H1 (cell line): ENCODE results near the gene TUT7. TPM values are rescaled to one million over a fixed set of nuclear protein-coding genes. Genes with fewer than 3 reads are reported as not detected.
"Not testable (repeated sequence)": the region's sequence is repeated elsewhere in the genome, so short reads cannot be mapped to it uniquely, and the experiment has no call there.

Experiments
- CTCF ChIA-PET: fragments of 300-600 bp; sonication (Branson Sonifier 250); formaldehyde crosslinking; loops from one replicate; lab custom pipeline; 2021; ENCODE audit not compliant: partially characterized antibody; lab: Charles Lee
- POLR2A ChIA-PET: fragments of 300-600 bp; sonication (Branson Sonifier 250); formaldehyde crosslinking; loops from one replicate; lab custom pipeline; 2021; ENCODE audit warnings: inconsistent platforms; ENCODE audit not compliant: partially characterized antibody; lab: Charles Lee
- DNase-seq, 2 experiments: peaks; one replicate each; pipeline versions ENCODE4 v3.0.0 to v3.0.0-alpha.2; 2010 to 2022; ENCODE audit warnings: low spot score in 2 of 2, low read depth in 1 of 2, mixed read lengths in 1 of 2
- FAIRE-seq: peaks from 2 replicates; lab custom pipeline; 2011; peaks lifted over from hg19 to GRCh38; lab: Jason Lieb, UNC
- H2AFZ ChIP-seq: 2 replicates; pipeline ENCODE4 v1.8.1; 2012; ENCODE audit warnings: low read length, inconsistent platforms
- H2AK5ac ChIP-seq: 2 replicates; pipeline ENCODE4 v1.6.1; 2013; ENCODE audit warnings: low read depth, low read length
- H2BK120ac ChIP-seq: replicated peaks from 2 replicates; pipeline ENCODE3; 2013; ENCODE audit warnings: low read depth, low read length, inconsistent platforms
- H2BK12ac ChIP-seq: 2 replicates; pipeline ENCODE4 v1.6.1; 2013; ENCODE audit warnings: low read depth, low read length
- H2BK15ac ChIP-seq: 2 replicates; pipeline ENCODE4 v1.6.1; 2013; ENCODE audit warnings: low read length
- H2BK20ac ChIP-seq: 2 replicates; pipeline ENCODE4 v1.6.1; 2013; ENCODE audit warnings: low read length
- H2BK5ac ChIP-seq: 2 replicates; pipeline ENCODE4 v1.6.1; 2013; ENCODE audit warnings: low read depth, low read length
- H3K14ac ChIP-seq: 2 replicates; pipeline ENCODE4 v1.6.1; 2013; ENCODE audit warnings: inconsistent platforms; ENCODE audit not compliant: insufficient read length
- H3K18ac ChIP-seq: 2 replicates; pipeline ENCODE4 v1.6.1; 2013; ENCODE audit warnings: low read length; ENCODE audit errors: extremely low read depth
- H3K23ac ChIP-seq: 2 replicates; pipeline ENCODE4 v1.6.1; 2013; ENCODE audit warnings: inconsistent platforms; ENCODE audit not compliant: insufficient read length
- H3K23me2 ChIP-seq: 2 replicates; pipeline ENCODE4 v1.6.1; 2013; ENCODE audit warnings: low read depth, low read length
- H3K27ac ChIP-seq: 2 replicates; pipeline ENCODE4 v1.6.1; 2011; ENCODE audit warnings: low read depth, low read length, inconsistent platforms
- H3K27me3 ChIP-seq, 4 experiments: replicated peaks in 1 of 4; 1 replicate in 1 of 4; 2 replicates in 3 of 4; pipeline versions ENCODE4 v1.6.1 to v1.8.1; 2011 to 2013; ENCODE audit warnings: low read length in 3 of 4, mild to moderate bottlenecking in 3 of 4, inconsistent platforms in 2 of 4, mixed read lengths in 2 of 4, moderate library complexity in 1 of 4; ENCODE audit not compliant: control insufficient read depth in 3 of 4, insufficient read depth in 3 of 4; ENCODE audit errors: extremely low read depth in 1 of 4
- H3K36me3 ChIP-seq, 4 experiments: 2 replicates each; pipeline versions ENCODE4 v1.6.1 to v1.8.1; 2011 to 2013; ENCODE audit warnings: mild to moderate bottlenecking in 4 of 4, low read length in 3 of 4, moderate library complexity in 2 of 4, control low read depth in 1 of 4, inconsistent platforms in 1 of 4; ENCODE audit not compliant: insufficient read depth in 4 of 4, control insufficient read depth in 2 of 4
- H3K4ac ChIP-seq: replicated peaks from 2 replicates; pipeline ENCODE3; 2013; ENCODE audit warnings: low read length, low read depth, mixed read lengths, inconsistent platforms; ENCODE audit not compliant: insufficient read length
- H3K4me1 ChIP-seq, 4 experiments: replicated peaks in 1 of 4; 1 replicate in 1 of 4; 2 replicates in 3 of 4; pipeline versions ENCODE4 v1.6.1 to v1.8.1; 2011 to 2013; ENCODE audit warnings: low read length in 3 of 4, inconsistent platforms in 2 of 4, mixed read lengths in 1 of 4; ENCODE audit not compliant: insufficient read depth in 4 of 4, control insufficient read depth in 3 of 4
- H3K4me2 ChIP-seq, 2 experiments: 2 replicates each; pipeline versions ENCODE4 v1.6.1 to v1.8.1; 2011 to 2013; ENCODE audit warnings: low read depth in 2 of 2, low read length in 2 of 2, control low read depth in 1 of 2, inconsistent platforms in 1 of 2, mild to moderate bottlenecking in 1 of 2; ENCODE audit not compliant: insufficient read depth in 1 of 2
- H3K4me3 ChIP-seq, 4 experiments: fragments of 200-600, 300-600 bp in 1 of 4; sonication (generic), shearing (Covaris generic), sonication (Bioruptor Twin) in 1 of 4; 2 replicates each; pipeline versions ENCODE4 v1.5.1 to v1.8.1; 2011 to 2016; ENCODE audit warnings: low read length in 4 of 4, low read depth in 3 of 4, control low read depth in 2 of 4, inconsistent platforms in 2 of 4, mild to moderate bottlenecking in 2 of 4, mixed read lengths in 1 of 4, moderate library complexity in 1 of 4; ENCODE audit not compliant: insufficient read depth in 2 of 4; ENCODE audit errors: extremely low read depth in 1 of 4
- H3K56ac ChIP-seq: replicated peaks from 2 replicates; pipeline ENCODE3; 2013; ENCODE audit warnings: low read depth, mild to moderate bottlenecking, mixed read lengths, low read length, inconsistent platforms; ENCODE audit not compliant: insufficient read length
- H3K79me1 ChIP-seq: 2 replicates; pipeline ENCODE4 v1.6.1; 2013; ENCODE audit warnings: low read depth, low read length, control low read depth
- H3K79me2 ChIP-seq, 2 experiments: 2 replicates each; pipeline versions ENCODE4 v1.6.1 to v1.8.1; 2012 to 2013; ENCODE audit warnings: low read length in 2 of 2, mild to moderate bottlenecking in 2 of 2, inconsistent platforms in 1 of 2; ENCODE audit not compliant: insufficient read depth in 2 of 2, control insufficient read depth in 1 of 2
- H3K9ac ChIP-seq, 4 experiments: replicated peaks in 1 of 4; 1 replicate in 1 of 4; 2 replicates in 3 of 4; pipeline versions ENCODE4 v1.6.1 to v1.8.1; 2011 to 2013; ENCODE audit warnings: low read depth in 3 of 4, low read length in 3 of 4, control low read depth in 2 of 4, mild to moderate bottlenecking in 2 of 4, moderate library complexity in 2 of 4, inconsistent platforms in 1 of 4; ENCODE audit errors: extremely low read depth in 1 of 4
- H3K9me3 ChIP-seq, 2 experiments: 2 replicates each; pipeline versions ENCODE4 v1.6.1 to v1.8.1; 2012 to 2013; ENCODE audit warnings: mild to moderate bottlenecking in 2 of 2, moderate library complexity in 2 of 2, control low read depth in 1 of 2, inconsistent platforms in 1 of 2, low read depth in 1 of 2, low read length in 1 of 2, mixed read lengths in 1 of 2; ENCODE audit not compliant: insufficient read depth in 2 of 2
- H4K20me1 ChIP-seq, 2 experiments: replicated peaks in 1 of 2; 2 replicates each; pipeline versions ENCODE3 to v1.8.1; 2011 to 2013; ENCODE audit warnings: inconsistent platforms in 2 of 2, low read length in 2 of 2, mild to moderate bottlenecking in 1 of 2; ENCODE audit not compliant: insufficient read depth in 2 of 2, control insufficient read depth in 1 of 2
- H4K5ac ChIP-seq: 2 replicates; pipeline ENCODE4 v1.6.1; 2013; ENCODE audit warnings: low read length, low read depth, mixed read lengths, inconsistent platforms; ENCODE audit not compliant: insufficient read length
- H4K8ac ChIP-seq: 2 replicates; pipeline ENCODE4 v1.8.0; 2013; ENCODE audit warnings: mild to moderate bottlenecking, moderate library complexity, low read length, inconsistent platforms; ENCODE audit not compliant: insufficient read depth; ENCODE audit errors: extremely low read depth
- H4K91ac ChIP-seq: replicated peaks from 2 replicates; pipeline ENCODE3; 2013; ENCODE audit warnings: low read length, mixed read lengths, inconsistent platforms; ENCODE audit not compliant: insufficient read length
- WGBS, 2 experiments: shearing (Covaris generic) in 1 of 2; methylation state at CpG; one replicate each; pipeline versions ENCODE4 v1.1.6 to v1.1.7; 2013 to 2015; ENCODE audit warnings: low lambda C conversion rate in 2 of 2, mixed read lengths in 2 of 2, inconsistent platforms in 1 of 2, low coverage in 1 of 2, missing lambda C conversion rate in 1 of 2; ENCODE audit not compliant: insufficient replicate concordance in 2 of 2, insufficient coverage in 1 of 2, insufficient read length in 1 of 2; ENCODE audit errors: extremely low coverage in 1 of 2, missing lambda C conversion rate in 1 of 2; 5-methylcytosine and 5-hydroxymethylcytosine counted together
- polyA plus RNA-seq, 7 experiments: library from polyadenylated mRNA; depleted of rRNA in 3 of 7; stranded (reverse) in 5 of 7; unstranded in 2 of 7; fragments of >200 nt in 5 of 7; fragments of 200-250 nt in 2 of 7; gene quantifications; 1 replicate in 5 of 7; 2 replicates in 1 of 7; 4 replicates in 1 of 7; pipeline versions ENCODE4 v1.2.1 to v1.2.3, GENCODE V29; 2011 to 2013; ENCODE audit warnings: missing spikeins in 2 of 7, mixed read lengths in 2 of 7
- total RNA-seq: library from RNA; stranded (reverse); fragmentation: NEBNext Ultra II Directional; extraction: Animal tissue kit (Norgen Biotek cat#: 25700); gene quantifications from 2 replicates; pipeline ENCODE4 v1.2.1, GENCODE V29; 2021

TUT7 gene
- total and polyA plus RNA-seq, 2 of the 8 experiments (the other 6 are each of a cell fraction or from before 2014, with no cell fraction given), result 4.8 to 19.3 TPM

DNA sequence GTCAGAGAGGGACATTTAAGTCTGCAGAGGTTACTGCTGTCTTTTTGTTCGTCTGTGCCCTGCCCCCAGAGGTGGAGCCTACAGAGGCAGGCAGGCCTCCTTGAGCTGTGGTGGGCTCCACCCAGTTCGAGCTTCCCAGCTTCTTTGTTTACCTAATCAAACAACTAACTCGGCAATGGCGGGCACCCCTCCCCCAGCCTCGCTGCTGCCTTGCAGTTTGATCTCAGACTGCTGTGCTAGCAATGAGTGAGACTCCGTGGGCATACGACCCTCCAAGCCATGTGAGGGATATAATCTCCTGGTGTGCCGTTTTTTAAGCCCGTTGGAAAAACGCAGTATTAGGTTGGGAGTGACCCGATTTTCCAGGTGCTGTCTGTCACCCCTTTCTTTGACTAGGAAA, 28.8 kb upstream of the TUT7 start:
- H4K91ac ChIP-seq, DNase-seq, H3K9ac ChIP-seq, H4K5ac ChIP-seq, POLR2A ChIA-PET, H3K23me2 ChIP-seq, H3K18ac ChIP-seq, H2AK5ac ChIP-seq, H2BK15ac ChIP-seq, H3K56ac ChIP-seq, H2BK12ac ChIP-seq, H3K4me2 ChIP-seq, H4K8ac ChIP-seq, H4K20me1 ChIP-seq, H2BK120ac ChIP-seq, H3K4me1 ChIP-seq, H3K79me1 ChIP-seq, H3K79me2 ChIP-seq, H3K14ac ChIP-seq, H3K36me3 ChIP-seq, H3K27ac ChIP-seq, CTCF ChIA-PET, H2BK20ac ChIP-seq, H3K27me3 ChIP-seq, H3K4me3 ChIP-seq, H3K4ac ChIP-seq, H2BK5ac ChIP-seq, H3K23ac ChIP-seq, H2AFZ ChIP-seq, FAIRE-seq: not testable (repeated sequence)
- WGBS, 2 experiments, result 93% methylated on average over 10 of the region's 11 CpGs; no CpG with 5 or more reads in 1 of the 2 experiments
- H3K9me3 ChIP-seq, result peaks cover 6 to 16% of the 10 kb centered on the region in 2 experiments; a peak in 2 of 4 replicates
